T-cell (primary cell): Measurements from ENCODE around the gene NPAS3. TPM values are rescaled to one million over a fixed set of nuclear protein-coding genes. Genes with fewer than 3 reads are reported as not detected.

Source experiments
- ATAC-seq, 4 experiments: fragments of 200-7000 bp in 3 of 4; fragments of 150-1000 bp in 1 of 4; cut with Tn5 transposase; replicated peaks in 1 of 4; 1 replicate in 3 of 4; 2 replicates in 1 of 4; pipeline ENCODE4 v1.10.0; 2021; ENCODE audit warnings: moderate library complexity in 3 of 4, mild to moderate bottlenecking in 2 of 4, moderate number of reproducible peaks in 1 of 4
- CTCF ChIA-PET, 2 donors: fragments of 300-600 bp; sonication (Branson Sonifier 250); formaldehyde crosslinking; loops; one replicate each; lab custom pipeline; 2022; ENCODE audit warnings: antibody characterized with exemption in 2 of 2; lab: Charles Lee
- POLR2A ChIA-PET, 2 donors: fragments of 300-600 bp; sonication (Branson Sonifier 250); formaldehyde crosslinking; loops; one replicate each; lab custom pipeline; 2022; ENCODE audit warnings: antibody characterized with exemption in 2 of 2; lab: Charles Lee
- DNase-seq, 35 experiments: peaks; one replicate each; pipeline versions ENCODE4 v3.0.0 to v3.0.0-alpha.2; 2013 to 2023
- H3K27ac ChIP-seq: one replicate; pipeline ENCODE4 v1.5.1; 2013; ENCODE audit warnings: low read length
- H3K27me3 ChIP-seq, 2 experiments: replicated peaks in 1 of 2; 1 replicate in 1 of 2; 2 replicates in 1 of 2; pipeline versions ENCODE4 v1.6.1 to v1.7.0; 2013; ENCODE audit warnings: low read length in 1 of 2, mixed read lengths in 1 of 2; ENCODE audit not compliant: control insufficient read depth in 2 of 2, insufficient read depth in 2 of 2; ENCODE audit errors: extremely low read depth in 1 of 2
- H3K36me3 ChIP-seq, 2 donors: 1 replicate in 1 of 2; 2 replicates in 1 of 2; pipeline versions ENCODE4 v1.6.1 to v1.7.0; 2013; ENCODE audit warnings: low read length in 1 of 2; ENCODE audit not compliant: control insufficient read depth in 2 of 2, insufficient read depth in 1 of 2; ENCODE audit errors: extremely low read depth in 1 of 2
- H3K4me1 ChIP-seq, 2 experiments: 1 replicate in 1 of 2; 2 replicates in 1 of 2; pipeline versions ENCODE4 v1.6.1 to v1.7.0; 2013; ENCODE audit warnings: low read length in 2 of 2, mixed read lengths in 1 of 2; ENCODE audit not compliant: insufficient read depth in 2 of 2, control insufficient read depth in 1 of 2; ENCODE audit errors: extremely low read depth in 1 of 2
- H3K4me3 ChIP-seq, 2 donors: 1 replicate in 1 of 2; 2 replicates in 1 of 2; pipeline versions ENCODE4 v1.5.1 to v1.7.0; 2013; ENCODE audit warnings: mild to moderate bottlenecking in 2 of 2, low read length in 1 of 2, moderate library complexity in 1 of 2; ENCODE audit not compliant: control insufficient read depth in 1 of 2; ENCODE audit errors: extremely low read depth in 1 of 2
- H3K9me3 ChIP-seq: 2 replicates; pipeline ENCODE4 v1.7.0; 2013
- H3K27ac Mint-ChIP-seq, 2 donors: one replicate each; pipeline ENCODE4 v1.8.0; 2020 to 2021; ENCODE audit warnings: mild to moderate bottlenecking in 2 of 2, mixed read lengths in 2 of 2
- H3K27me3 Mint-ChIP-seq, 2 donors: one replicate each; pipeline ENCODE4 v1.8.0; 2021 to 2022; ENCODE audit warnings: mixed read lengths in 2 of 2
- H3K36me3 Mint-ChIP-seq: one replicate; pipeline ENCODE4 v1.8.0; 2021; ENCODE audit warnings: mixed read lengths
- H3K4me1 Mint-ChIP-seq, 3 donors: one replicate each; pipeline ENCODE4 v1.8.0; 2020 to 2022; ENCODE audit warnings: mixed read lengths in 3 of 3, mild to moderate bottlenecking in 1 of 3
- H3K4me3 Mint-ChIP-seq, 3 donors: one replicate each; pipeline ENCODE4 v1.8.0; 2020 to 2022; ENCODE audit warnings: mild to moderate bottlenecking in 3 of 3, mixed read lengths in 3 of 3, moderate library complexity in 3 of 3
- H3K9me3 Mint-ChIP-seq, 3 donors: one replicate each; pipeline ENCODE4 v1.8.0; 2020 to 2022; ENCODE audit warnings: mixed read lengths in 3 of 3
- WGBS: methylation state at CpG from one replicate; pipeline ENCODE4 v1.1.5; 2013; ENCODE audit warnings: missing lambda C conversion rate; ENCODE audit not compliant: insufficient coverage; 5-methylcytosine and 5-hydroxymethylcytosine counted together
- total RNA-seq, 35 experiments: library from RNA in 6 of 35; stranded (reverse) in 6 of 35; fragments of 120-200 nt in 1 of 35; gene quantifications; one replicate each; pipeline versions ENCODE4 v1.2.1 to v1.2.4 and lab custom pipeline; 2013 to 2026

Gene NPAS3
- total RNA-seq, 5 donors from 2014 or later (not counting 1 experiment from before 2014, with no cell fraction given) = 0.10 TPM; not detected in 4

- H3K27me3 ChIP-seq = no peaks in the 10 kb centered on the region
- no peak overlapping the region for H3K27ac ChIP-seq
- H3K4me1 ChIP-seq = no peaks in the 10 kb centered on the region
- H3K36me3 Mint-ChIP-seq = no peaks in the 10 kb centered on the region
- no peak for ATAC-seq
- H3K9me3 Mint-ChIP-seq = peaks cover 0 to 5% (median 1%) of the 10 kb centered on the region in 3 donors
- H3K4me3 Mint-ChIP-seq = no peak overlapping the region
- H3K4me1 Mint-ChIP-seq = no peaks in the 10 kb centered on the region
- POLR2A ChIA-PET = no interaction called here
- H3K27ac Mint-ChIP-seq = no peak overlapping the region
- 78% methylated on average over 1 of the region's 3 CpGs for WGBS
- CTCF ChIA-PET = interaction anchor here in 1 of 2 donors (0.5 kb wide), 1 partner anchor 80 kb away, joined by 3 read pairs; no protein-coding TSS in a partner anchor
- H3K9me3 ChIP-seq = no peaks in the 10 kb centered on the region
- peaks cover 0 to 1% of the 10 kb centered on the region in 2 donors for H3K27me3 Mint-ChIP-seq
- H3K36me3 ChIP-seq = no peaks in the 10 kb centered on the region
- DNase-seq = no peak
- H3K4me3 ChIP-seq = no peak overlapping the region
Observed at GRCh38 chr14:32980902-32981501, 42.3 kb downstream of the NPAS3 start.

GRCh38 chr14:32984241-32984930 is 45.7 kb downstream of the NPAS3 start:
- no peak overlapping the region for H3K4me3 ChIP-seq
- POLR2A ChIA-PET = no interaction called here
- no peaks in the 10 kb centered on the region for H3K36me3 Mint-ChIP-seq
- no CpG with 5 or more reads among the region's 2 CpGs for WGBS
- H3K9me3 ChIP-seq = no peaks in the 10 kb centered on the region
- no peaks in the 10 kb centered on the region for H3K27me3 Mint-ChIP-seq
- DNase-seq = no peak
- CTCF ChIA-PET = no interaction called here
- no peaks in the 10 kb centered on the region for H3K4me1 ChIP-seq
- no peak for ATAC-seq
- no peak overlapping the region for H3K4me3 Mint-ChIP-seq
- no peaks in the 10 kb centered on the region for H3K4me1 Mint-ChIP-seq
- no peaks in the 10 kb centered on the region for H3K27me3 ChIP-seq
- H3K27ac ChIP-seq = no peak overlapping the region
- H3K9me3 Mint-ChIP-seq = peaks cover 0 to 9% (median 5%) of the 10 kb centered on the region in 3 donors
- no peak overlapping the region for H3K27ac Mint-ChIP-seq
- H3K36me3 ChIP-seq = no peaks in the 10 kb centered on the region

DNA sequence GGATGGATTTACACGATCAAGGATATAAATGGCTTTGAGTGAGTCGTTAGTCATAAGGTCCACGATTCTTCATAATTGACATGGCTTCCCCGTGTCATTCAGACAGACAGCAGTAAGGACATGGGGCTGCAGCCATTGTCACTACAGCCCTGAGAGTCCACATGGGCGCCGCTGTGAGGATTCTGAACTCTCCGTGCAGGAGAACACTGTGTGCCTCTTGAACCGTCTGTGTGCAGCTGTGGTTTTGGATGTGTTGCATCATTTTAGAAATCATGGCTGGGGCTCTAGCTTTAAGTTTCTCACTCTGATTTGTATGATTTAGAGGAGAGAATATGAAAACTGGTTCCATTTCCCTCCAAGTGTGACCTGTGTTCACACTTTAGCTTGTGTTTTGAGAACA is 47.2 kb downstream of the NPAS3 start:
- Histone ChIP-seq H3K9me3 (no peaks in the 10 kb centered on the region), H3K36me3 (no peaks in the 10 kb centered on the region), H3K27ac (no peak overlapping the region), H3K27me3 (no peaks in the 10 kb centered on the region), H3K4me3 (no peak overlapping the region), H3K4me1 (no peaks in the 10 kb centered on the region)
- Mint-ChIP-seq H3K4me1 (no peaks in the 10 kb centered on the region), H3K27ac (no peak overlapping the region), H3K4me3 (no peak overlapping the region), H3K27me3 (no peaks in the 10 kb centered on the region), H3K36me3 (no peaks in the 10 kb centered on the region), H3K9me3 (peaks cover 0 to 13% (median 5%) of the 10 kb centered on the region in 3 donors)
- no peak for ATAC-seq
- CTCF ChIA-PET = no interaction called here
- POLR2A ChIA-PET = no interaction called here
- no peak for DNase-seq
- WGBS = 93% methylated on average over 7 of the region's 8 CpGs

- DNase-seq (no peak), ATAC-seq (no peak)
- H3K4me1 Mint-ChIP-seq = no peaks in the 10 kb centered on the region
- no peak overlapping the region for H3K4me3 Mint-ChIP-seq
- Histone ChIP-seq H3K9me3 (no peaks in the 10 kb centered on the region), H3K4me1 (no peaks in the 10 kb centered on the region), H3K27ac (no peak overlapping the region), H3K4me3 (no peak overlapping the region), H3K27me3 (no peaks in the 10 kb centered on the region), H3K36me3 (no peaks in the 10 kb centered on the region)
- ChIA-PET CTCF (no interaction called here), POLR2A (no interaction called here)
- H3K9me3 Mint-ChIP-seq = peaks cover 0 to 16% (median 5%) of the 10 kb centered on the region in 3 donors
- H3K27me3 Mint-ChIP-seq = no peaks in the 10 kb centered on the region
- WGBS = 95% methylated on average over 3 of the region's 7 CpGs
- H3K36me3 Mint-ChIP-seq = no peaks in the 10 kb centered on the region
- no peak overlapping the region for H3K27ac Mint-ChIP-seq
Observed at GRCh38 chr14:32986791-32987540, 48.3 kb downstream of the NPAS3 start.

DNA sequence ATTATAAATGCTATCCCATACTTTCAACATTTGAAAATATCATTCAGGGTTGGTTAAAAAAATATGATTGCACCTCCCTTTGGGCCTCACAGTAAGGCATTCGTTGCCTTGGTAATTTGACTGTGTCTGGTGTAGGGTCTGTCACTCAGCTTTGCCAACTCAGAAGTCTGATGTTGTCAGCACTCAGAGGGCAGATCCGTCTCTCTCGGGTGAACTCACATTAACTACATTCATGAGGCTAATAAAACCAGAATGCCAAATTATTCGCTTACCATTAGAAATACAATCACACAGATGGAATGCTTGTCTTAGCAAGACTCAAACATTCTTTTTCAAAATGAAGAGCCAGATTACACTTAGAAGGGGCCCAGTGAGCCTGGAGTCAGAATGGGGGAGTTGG is 53.0 kb downstream of the NPAS3 start:
- Histone ChIP-seq H3K4me1 (no peaks in the 10 kb centered on the region), H3K36me3 (no peaks in the 10 kb centered on the region), H3K27me3 (no peaks in the 10 kb centered on the region), H3K4me3 (no peak overlapping the region), H3K9me3 (no peaks in the 10 kb centered on the region), H3K27ac (no peak overlapping the region)
- Mint-ChIP-seq H3K4me3 (no peak overlapping the region), H3K27me3 (peaks cover 0 to 5% of the 10 kb centered on the region in 2 donors), H3K36me3 (no peaks in the 10 kb centered on the region), H3K9me3 (peaks cover 3 to 28% (median 9%) of the 10 kb centered on the region in 3 donors), H3K27ac (no peak overlapping the region), H3K4me1 (no peaks in the 10 kb centered on the region)
- 59% methylated on average over 3 of the region's 4 CpGs for WGBS
- CTCF ChIA-PET = no interaction called here
- no peak for DNase-seq
- POLR2A ChIA-PET = no interaction called here
- no peak for ATAC-seq

GRCh38 chr14:32993921-32994320 is 55.2 kb downstream of the NPAS3 start:
- Histone ChIP-seq H3K9me3 (no peaks in the 10 kb centered on the region), H3K27ac (no peak overlapping the region), H3K4me3 (no peak overlapping the region), H3K36me3 (no peaks in the 10 kb centered on the region), H3K27me3 (no peaks in the 10 kb centered on the region), H3K4me1 (no peaks in the 10 kb centered on the region)
- Mint-ChIP-seq H3K36me3 (no peaks in the 10 kb centered on the region), H3K4me1 (no peaks in the 10 kb centered on the region), H3K4me3 (no peak overlapping the region), H3K27ac (no peak overlapping the region), H3K27me3 (peaks cover 0 to 5% of the 10 kb centered on the region in 2 donors), H3K9me3 (peaks cover 5 to 25% (median 9%) of the 10 kb centered on the region in 3 donors)
- DNase-seq (no peak), ATAC-seq (no peak)
- ChIA-PET POLR2A (interaction anchor here in 1 of 2 donors (0.6 kb wide), 1 partner anchor 318 kb away, joined by 6 read pairs; no protein-coding TSS in a partner anchor), CTCF (interaction anchor here in 1 of 2 donors (0.6 kb wide), 1 partner anchor 73 kb away, joined by 5 read pairs; no protein-coding TSS in a partner anchor)
